HepG2 (cell line): Measurements from ENCODE around the gene COPZ1. TPM values are rescaled to one million over a fixed set of nuclear protein-coding genes. Genes with fewer than 3 reads are reported as not detected.

ENCODE experiments used
- CBX1 ChIP-seq: IDR thresholded peaks from one replicate; pipeline ENCODE4 v1.6.1; 2016; ENCODE audit warnings: antibody characterized with exemption, low read depth
- FOXC1 ChIP-seq: sonication (generic); formaldehyde crosslinking; IDR thresholded peaks from 2 replicates; pipeline ENCODE4 v1.8.0; 2022; ENCODE audit warnings: mild to moderate bottlenecking, missing genetic modification reagents, borderline replicate concordance
- FOXJ3 ChIP-seq: sonication (generic); formaldehyde crosslinking; IDR thresholded peaks from 2 replicates; pipeline ENCODE4 v1.4.0; 2020; ENCODE audit warnings: missing genetic modification reagents, mild to moderate bottlenecking, borderline replicate concordance
- HDAC1 ChIP-seq: sonication (generic); formaldehyde crosslinking; IDR thresholded peaks from 2 replicates; pipeline ENCODE4 v1.5.1; 2020; ENCODE audit warnings: mild to moderate bottlenecking, missing genetic modification reagents
- HNF1B ChIP-seq: sonication (generic); formaldehyde crosslinking; IDR thresholded peaks from 2 replicates; pipeline ENCODE4 v1.5.1; 2020; ENCODE audit warnings: mild to moderate bottlenecking, moderate library complexity, missing genetic modification reagents
- HNRNPL ChIP-seq: fragments of 200-400 bp; formaldehyde crosslinking; IDR thresholded peaks from 2 replicates; pipeline ENCODE4 v1.6.1; 2017; ENCODE audit warnings: mild to moderate bottlenecking, low read depth, low read length
- KLF9 ChIP-seq: IDR thresholded peaks from 2 replicates; pipeline ENCODE4 v1.6.1; 2016; ENCODE audit warnings: low read depth
- MED13 ChIP-seq: sonication (generic); formaldehyde crosslinking; IDR thresholded peaks from 2 replicates; pipeline ENCODE4 v1.5.0; 2020; ENCODE audit warnings: missing genetic modification reagents
- NCOA2 ChIP-seq: sonication (generic); formaldehyde crosslinking; IDR thresholded peaks from 2 replicates; pipeline ENCODE4 v1.8.0; 2022; ENCODE audit warnings: inconsistent platforms
- NFYC ChIP-seq: IDR thresholded peaks from 2 replicates; pipeline ENCODE4 v1.6.1; 2016; ENCODE audit warnings: missing genetic modification reagents, missing compliant biosample characterization
- PITX1 ChIP-seq: sonication (generic); formaldehyde crosslinking; IDR thresholded peaks from 2 replicates; pipeline ENCODE4 v1.5.1; 2020; ENCODE audit warnings: mild to moderate bottlenecking, missing genetic modification reagents
- REXO4 ChIP-seq: sonication (generic); formaldehyde crosslinking; IDR thresholded peaks from 2 replicates; pipeline ENCODE4 v1.8.0; 2022; ENCODE audit warnings: missing genetic modification reagents, mild to moderate bottlenecking, borderline replicate concordance
- RNF219 ChIP-seq: sonication (generic); formaldehyde crosslinking; IDR thresholded peaks from 2 replicates; pipeline ENCODE4 v1.5.0; 2020; ENCODE audit warnings: mild to moderate bottlenecking, missing genetic modification reagents
- TEAD2 ChIP-seq: sonication (generic); formaldehyde crosslinking; IDR thresholded peaks from 2 replicates; pipeline ENCODE4 v1.9.0; 2021; ENCODE audit warnings: missing genetic modification reagents
- TEF ChIP-seq: sonication (generic); formaldehyde crosslinking; IDR thresholded peaks from 2 replicates; pipeline ENCODE4 v1.5.0; 2020; ENCODE audit warnings: missing genetic modification reagents
- ZC3H4 ChIP-seq: sonication (generic); formaldehyde crosslinking; IDR thresholded peaks from 2 replicates; pipeline ENCODE4 v1.4.0; 2020; ENCODE audit warnings: missing genetic modification reagents, borderline replicate concordance
- ZFP82 ChIP-seq: sonication (generic); formaldehyde crosslinking; IDR thresholded peaks from 2 replicates; pipeline ENCODE4 v1.5.1; 2020; ENCODE audit warnings: mild to moderate bottlenecking, missing genetic modification reagents, borderline replicate concordance
- ZNF280D ChIP-seq: sonication (generic); formaldehyde crosslinking; IDR thresholded peaks from 2 replicates; pipeline ENCODE4 v1.5.1; 2020; ENCODE audit warnings: mild to moderate bottlenecking, missing genetic modification reagents
- ZNF770 ChIP-seq: sonication (generic); formaldehyde crosslinking; IDR thresholded peaks from 2 replicates; pipeline ENCODE4 v1.5.0; 2020; ENCODE audit warnings: mild to moderate bottlenecking, missing genetic modification reagents
- ZNF879 ChIP-seq: sonication (generic); formaldehyde crosslinking; IDR thresholded peaks from 2 replicates; pipeline ENCODE4 v1.8.1; 2023; ENCODE audit warnings: missing genetic modification reagents
- polyA plus RNA-seq, 8 experiments: library from polyadenylated mRNA; depleted of rRNA in 3 of 8; stranded (reverse) in 7 of 8; unstranded in 1 of 8; fragments of >200 nt; fragmentation: Illumina TruSeq in 4 of 8; extraction: Trizol in 4 of 8; gene quantifications; 2 replicates each; pipeline versions ENCODE4 v1.2.1 to v1.2.3, GENCODE V29; 2011 to 2016; ENCODE audit warnings: low read depth in 4 of 8, missing spikeins in 1 of 8, mixed read lengths in 1 of 8; ENCODE audit not compliant: insufficient read depth in 1 of 8
- total RNA-seq, 5 experiments: library from RNA; depleted of rRNA; stranded (reverse); fragments of >200 nt; fragmentation: Illumina TruSeq; extraction: Trizol; gene quantifications; 2 replicates each; pipeline ENCODE4 v1.2.3, GENCODE V29; 2016; ENCODE audit warnings: low read depth in 1 of 5

The COPZ1 gene
- total and polyA plus RNA-seq, 2 of the 13 experiments (the other 11 are each of a cell fraction or from before 2014, with no cell fraction given), result 125 to 184 TPM

- TF ChIP-seq ZNF280D (CRISPR knock-in tag) (no peak), NFYC (CRISPR knock-in tag) (no peak), TEAD2 (no peak), HNF1B (peak; percentile 67), ZNF879 (CRISPR knock-in tag) (no peak), NCOA2 (no peak), MED13 (CRISPR knock-in tag) (no peak), TEF (CRISPR knock-in tag) (no peak), ZNF770 (no peak; the same call in 1 of the 2 replicates), ZC3H4 (CRISPR knock-in tag) (no peak; the same call in 1 of the 2 replicates), HNRNPL (peak; percentile 72; the same call in 1 of the 2 replicates), RNF219 (CRISPR knock-in tag) (no peak), KLF9 (CRISPR knock-in tag) (0 out of 2 replicates have a peak, but pooled peaks have one; percentile 38), REXO4 (CRISPR knock-in tag) (no peak), FOXC1 (CRISPR knock-in tag) (0 out of 2 replicates have a peak, but pooled peaks have one; percentile 40), CBX1 (peak; percentile 58), PITX1 (CRISPR knock-in tag) (no peak), HDAC1 (peak; percentile 75), FOXJ3 (CRISPR knock-in tag) (no peak), ZFP82 (CRISPR knock-in tag) (0 out of 2 replicates have a peak, but pooled peaks have one; percentile 50)
These were observed 24.1 kb upstream of the COPZ1 start, which contains the start of gene NFE2 (continued) for GRCh38 chr12:54300732-54301427.
